ENCODE data around the gene KIAA1755. TPM values are rescaled to one million over a fixed set of nuclear protein-coding genes. Genes with fewer than 3 reads are reported as not detected.

The KIAA1755 gene
- polyA plus RNA-seq, 3 donors = 1.9 to 2.9 (median 2.3) TPM

DNA sequence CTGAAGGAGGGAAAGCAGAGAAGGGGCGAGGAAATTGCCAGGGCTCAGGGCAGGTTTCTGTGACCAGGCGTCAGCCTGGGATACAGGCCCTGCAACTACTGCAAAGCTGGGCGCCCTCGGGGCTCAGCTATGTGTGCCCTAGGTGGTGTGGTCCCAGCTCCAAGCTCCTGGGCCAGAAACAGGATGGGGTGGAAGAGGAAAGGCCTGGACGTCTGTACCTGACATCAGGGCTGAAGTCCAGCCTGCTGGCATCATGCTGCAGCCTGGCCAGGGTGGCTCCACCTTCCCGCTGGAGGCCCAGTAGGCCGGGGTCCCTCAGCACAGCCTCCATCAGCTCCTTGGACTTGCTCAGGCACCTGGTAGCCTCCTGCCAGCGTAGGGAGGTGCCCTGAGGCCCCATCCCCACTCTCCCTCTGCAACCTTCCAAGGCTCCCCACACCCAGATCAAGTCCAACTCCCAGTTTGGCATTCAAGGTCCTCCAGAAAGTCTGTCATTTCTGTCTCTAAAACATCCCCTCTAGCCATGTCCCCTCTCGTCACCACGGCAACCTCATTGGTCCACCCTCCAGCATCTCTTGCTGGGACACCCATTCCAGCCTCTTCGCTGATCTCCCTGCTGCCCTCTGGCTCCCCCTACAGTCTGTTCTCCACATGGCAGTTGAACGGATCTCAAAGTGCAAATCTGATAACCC, 38.2 kb downstream of the KIAA1755 start:
- DNase-seq (ENCODE audit: low read depth in 3 of 3, low spot score in 2 of 3) = no peak

DNA sequence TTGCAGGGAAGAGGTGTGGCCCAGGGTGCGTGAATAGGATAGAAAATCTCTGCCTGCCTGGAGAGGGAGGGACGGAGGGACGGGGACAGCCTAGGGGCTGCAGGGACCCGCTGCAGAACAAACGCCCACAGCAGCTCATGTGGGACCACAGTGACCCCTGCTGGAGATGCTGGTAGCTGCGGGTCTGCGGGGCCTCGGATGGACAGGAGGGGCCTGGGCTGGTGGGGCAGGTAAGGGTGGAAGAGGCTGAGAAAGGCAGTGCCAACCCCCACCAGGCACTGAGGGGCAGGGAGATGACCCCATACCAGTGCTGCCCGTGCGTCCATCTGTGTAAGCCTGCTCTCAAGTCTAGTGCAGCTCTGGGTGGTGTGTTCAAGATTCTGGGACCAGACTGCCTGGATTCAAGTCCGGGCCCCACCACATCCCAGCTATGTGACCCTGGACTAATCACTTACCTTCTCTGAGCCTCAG, 39.4 kb downstream of the KIAA1755 start:
- peak; percentile 43 to 62 (median 51) for DNase-seq (ENCODE audit: low read depth in 3 of 3, low spot score in 2 of 3)

DNA sequence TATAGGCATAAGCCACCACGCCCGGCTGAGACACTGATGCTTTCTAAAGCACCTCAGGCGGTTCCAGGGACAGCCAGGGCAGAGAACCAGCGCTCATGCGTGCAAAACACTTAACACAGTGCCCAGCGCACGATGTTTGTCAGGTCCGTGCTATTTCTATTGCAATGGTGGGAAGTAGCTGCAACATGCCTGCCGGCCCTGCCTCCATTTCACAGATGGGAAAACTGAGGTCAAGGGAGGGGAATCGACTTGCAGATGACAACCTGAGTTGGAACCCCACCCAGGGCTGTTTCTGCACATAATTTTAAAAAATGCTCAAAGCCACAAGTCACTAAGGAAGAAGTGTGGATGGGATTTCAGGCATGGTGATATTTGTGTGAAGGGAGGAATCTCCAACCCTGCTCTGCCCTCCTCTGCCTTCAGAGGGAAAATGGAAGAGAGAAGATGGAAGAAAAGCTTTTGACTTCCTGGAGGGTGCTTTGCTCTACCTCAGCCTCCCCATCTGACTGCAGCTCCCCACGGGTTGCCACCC, 39.9 kb downstream of the KIAA1755 start:
- DNase-seq (ENCODE audit: low read depth in 3 of 3, low spot score in 2 of 3) = no peak

DNA sequence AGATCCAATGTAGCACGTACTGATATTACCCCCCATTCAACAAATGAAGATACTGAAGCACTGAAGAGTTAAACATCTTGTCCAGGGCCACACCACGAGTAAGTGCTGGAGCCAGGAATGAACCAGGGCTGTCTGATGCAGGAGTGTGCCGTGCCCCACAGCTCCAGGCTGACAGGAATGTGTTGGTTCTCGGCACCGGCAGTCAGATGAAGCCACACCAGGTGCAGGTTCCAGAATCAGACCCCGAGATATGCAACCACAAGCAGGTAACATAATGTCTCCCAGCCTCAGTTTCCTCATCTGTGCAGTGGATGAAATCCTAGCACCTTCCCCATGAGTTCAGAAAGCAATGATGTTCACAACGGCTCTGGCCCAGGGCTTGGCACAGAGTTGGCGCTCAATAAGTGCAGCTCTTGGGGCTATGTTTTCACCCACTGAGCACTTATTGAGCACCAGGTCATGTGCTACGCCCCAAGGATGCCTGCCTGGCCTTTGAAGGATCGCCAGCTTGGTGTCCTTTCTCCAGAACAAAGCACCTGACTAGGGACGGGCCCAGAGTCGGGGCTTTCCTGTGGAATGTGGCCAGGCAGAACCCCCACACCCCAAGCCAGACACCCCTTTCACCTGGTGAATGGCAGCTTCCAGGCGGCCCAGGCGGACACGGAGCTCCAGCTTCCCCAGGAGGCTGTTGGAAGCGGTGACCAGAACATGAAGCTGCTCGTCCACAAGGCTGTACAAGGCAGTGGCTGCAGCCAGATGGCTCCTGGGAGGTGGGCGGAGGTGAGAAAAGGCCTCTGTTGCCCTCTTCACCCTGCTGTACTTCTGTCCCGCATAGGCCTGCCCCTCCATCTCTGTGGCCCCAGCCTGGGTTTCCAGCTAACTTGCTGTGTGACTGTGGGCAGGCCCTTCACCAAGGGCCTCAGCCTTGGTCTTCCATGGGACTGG, 41.3 kb downstream of the KIAA1755 start:
- DNase-seq (ENCODE audit: low read depth in 3 of 3, low spot score in 2 of 3) = no peak

DNA sequence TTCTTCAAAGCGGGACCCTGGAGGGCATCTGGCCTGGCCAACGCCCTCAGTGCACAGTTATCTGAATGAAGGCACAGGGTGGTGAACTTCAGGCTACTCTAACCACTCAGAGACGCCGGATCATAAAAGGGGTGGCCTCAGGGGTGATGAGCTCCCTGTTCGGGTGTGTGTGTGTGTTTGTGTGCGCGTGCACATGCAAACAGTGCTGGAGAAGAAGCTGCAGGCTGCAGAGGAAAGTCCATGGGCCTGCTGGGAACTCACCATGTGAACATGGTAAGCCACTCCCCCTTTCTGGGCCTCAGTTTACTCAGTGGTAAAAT, 42.0 kb downstream of the KIAA1755 start:
- no peak for DNase-seq (ENCODE audit: low read depth in 3 of 3, low spot score in 2 of 3)

DNA sequence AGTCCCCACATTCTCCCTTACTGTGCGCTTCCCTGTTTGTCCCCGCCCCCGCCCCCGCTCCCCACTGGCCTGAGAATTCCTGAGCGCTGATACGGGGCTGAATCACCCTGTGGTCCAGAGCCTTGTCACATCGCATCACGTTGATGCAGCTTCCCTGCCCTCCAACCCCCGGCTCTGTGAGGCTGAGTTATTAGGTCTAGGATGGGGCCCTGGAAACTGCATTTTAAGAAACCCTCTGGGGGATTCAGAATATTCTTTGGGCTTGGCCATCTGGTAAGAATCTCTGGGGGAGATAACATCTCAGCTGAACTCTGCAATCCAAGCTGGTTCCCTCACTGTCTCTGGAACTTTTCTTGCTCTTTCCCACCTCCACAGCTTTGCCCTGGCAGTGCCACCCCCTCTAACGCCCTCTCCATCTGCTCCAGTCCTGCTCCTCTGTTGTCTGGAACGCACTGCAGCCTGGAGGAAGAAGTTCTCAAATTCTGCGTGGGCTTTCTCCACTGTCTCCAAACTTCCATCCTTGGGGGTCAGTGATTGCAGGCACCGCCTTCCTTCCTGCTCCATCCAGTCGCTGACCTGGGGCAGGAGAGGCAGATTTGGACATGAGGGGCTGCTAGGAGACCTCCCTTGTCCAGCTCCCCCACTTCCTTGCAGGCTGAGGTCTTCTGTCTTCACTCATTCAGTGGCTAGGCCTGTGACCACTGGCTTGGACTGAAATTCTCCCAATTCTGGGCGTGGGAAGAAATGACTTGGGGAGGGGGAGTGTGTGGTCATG, 42.6 kb downstream of the KIAA1755 start:
- DNase-seq (ENCODE audit: low read depth in 3 of 3, low spot score in 2 of 3) = no peak

DNA sequence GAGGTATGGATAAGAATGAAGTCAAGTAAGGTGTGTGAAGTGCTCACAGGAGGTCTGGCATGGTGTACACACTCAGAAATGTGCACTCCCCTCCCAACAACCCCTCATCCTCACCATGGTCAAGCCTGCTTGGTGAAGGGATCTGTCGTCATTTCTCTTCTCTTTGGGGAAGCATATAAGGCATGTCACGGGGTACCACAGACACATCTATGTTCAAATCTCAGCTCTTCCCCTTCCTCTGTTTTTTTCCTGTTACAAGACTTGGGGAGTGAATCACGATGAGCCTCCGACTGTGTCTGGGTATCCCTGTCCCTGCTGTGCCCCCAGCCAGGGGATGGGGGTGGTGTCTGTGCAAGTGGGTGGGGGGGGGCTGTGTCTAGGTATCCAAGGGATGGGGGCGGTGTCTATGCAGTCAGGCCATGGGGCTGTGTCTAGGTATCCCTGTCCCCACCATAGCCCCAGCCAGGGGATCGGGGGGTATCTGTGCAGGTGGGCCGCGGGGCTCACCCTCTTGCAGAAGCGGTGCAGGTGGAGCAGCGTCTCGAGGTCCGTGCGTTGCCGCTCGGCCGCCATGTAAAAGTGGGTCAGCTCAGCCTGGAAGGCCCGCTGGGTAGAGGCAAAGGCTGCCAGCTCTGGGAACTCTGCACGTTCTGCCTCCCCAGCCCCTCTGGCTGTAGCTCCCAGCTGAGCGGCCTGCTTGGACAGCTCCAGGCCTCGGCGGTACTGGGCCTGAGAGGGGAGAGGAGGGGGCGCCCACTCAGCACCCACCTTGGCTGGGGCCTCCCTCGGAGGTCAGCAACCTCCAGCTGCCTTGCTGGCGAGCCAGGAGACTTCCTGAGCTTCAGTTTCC, 43.6 kb downstream of the KIAA1755 start:
- DNase-seq (ENCODE audit: low read depth in 3 of 3, low spot score in 2 of 3) = no peak

DNA sequence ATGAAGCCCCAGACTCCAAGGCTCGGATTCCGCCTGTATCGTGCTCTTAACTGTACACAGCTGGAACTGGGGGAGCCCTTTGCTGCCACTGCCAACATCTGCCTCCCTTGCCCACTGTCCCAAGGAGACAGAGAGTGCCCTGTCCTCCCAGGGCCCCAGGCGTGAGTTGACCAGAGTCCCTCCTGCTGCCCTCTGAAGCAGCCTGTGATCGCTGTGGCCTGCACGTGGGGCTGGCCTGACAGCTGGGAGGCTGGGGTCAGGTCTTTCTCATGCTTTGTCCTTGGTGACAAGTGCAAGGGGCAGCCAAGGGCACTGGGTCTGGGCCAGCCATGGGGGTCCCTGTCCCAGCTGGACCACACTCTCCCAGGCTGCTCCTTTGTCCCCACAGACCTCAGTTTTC, 44.3 kb downstream of the KIAA1755 start:
- no peak for DNase-seq (ENCODE audit: low read depth in 3 of 3, low spot score in 2 of 3)

DNA sequence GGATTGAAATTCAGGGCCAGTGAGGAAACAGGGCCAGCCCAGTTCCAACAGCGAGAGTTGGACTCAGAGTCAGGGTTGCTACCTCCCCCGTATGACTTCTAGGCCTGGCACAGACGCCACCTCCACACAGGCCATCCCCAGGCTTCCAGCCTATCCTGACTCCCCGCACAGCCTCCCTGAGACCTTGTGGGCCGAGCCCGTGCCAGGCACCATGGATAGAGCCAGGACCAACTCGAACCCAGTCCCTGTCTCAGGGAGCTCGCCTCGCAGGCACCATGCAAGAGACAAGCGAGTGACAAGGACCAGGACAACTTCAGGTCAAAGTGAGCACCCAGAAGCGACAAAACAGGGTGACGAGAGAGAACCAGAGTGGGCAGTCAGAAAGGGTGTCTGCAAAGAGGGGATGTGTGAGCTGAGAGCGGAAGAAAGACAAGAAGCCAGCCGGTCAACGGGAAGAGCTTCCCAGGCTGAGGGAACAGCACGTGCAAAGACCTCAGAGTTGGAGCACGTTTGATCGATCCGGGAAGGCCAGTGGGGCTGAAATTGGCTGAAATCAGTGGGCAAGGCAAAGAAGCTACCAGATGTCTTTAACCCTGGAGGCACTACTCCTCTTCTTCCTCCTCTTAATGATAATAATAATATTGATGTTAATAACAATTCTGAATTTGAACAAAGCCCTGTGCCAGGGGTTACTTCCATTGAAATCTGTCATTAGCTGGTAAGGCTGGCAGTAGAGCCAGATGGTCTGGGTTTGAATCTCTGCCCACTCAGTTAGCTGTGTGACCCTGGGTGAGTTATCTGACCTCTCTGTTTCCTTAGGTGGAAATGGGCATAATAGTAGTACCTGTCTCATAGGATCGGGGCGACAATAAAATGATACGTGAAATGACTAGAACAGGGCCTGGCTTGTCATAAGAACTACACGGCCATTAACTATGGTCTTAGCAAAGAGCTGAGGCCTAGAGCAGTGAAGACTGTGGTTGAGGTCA, 45.0 kb downstream of the KIAA1755 start:
- no peak for DNase-seq (ENCODE audit: low read depth in 3 of 3, low spot score in 2 of 3)

DNA sequence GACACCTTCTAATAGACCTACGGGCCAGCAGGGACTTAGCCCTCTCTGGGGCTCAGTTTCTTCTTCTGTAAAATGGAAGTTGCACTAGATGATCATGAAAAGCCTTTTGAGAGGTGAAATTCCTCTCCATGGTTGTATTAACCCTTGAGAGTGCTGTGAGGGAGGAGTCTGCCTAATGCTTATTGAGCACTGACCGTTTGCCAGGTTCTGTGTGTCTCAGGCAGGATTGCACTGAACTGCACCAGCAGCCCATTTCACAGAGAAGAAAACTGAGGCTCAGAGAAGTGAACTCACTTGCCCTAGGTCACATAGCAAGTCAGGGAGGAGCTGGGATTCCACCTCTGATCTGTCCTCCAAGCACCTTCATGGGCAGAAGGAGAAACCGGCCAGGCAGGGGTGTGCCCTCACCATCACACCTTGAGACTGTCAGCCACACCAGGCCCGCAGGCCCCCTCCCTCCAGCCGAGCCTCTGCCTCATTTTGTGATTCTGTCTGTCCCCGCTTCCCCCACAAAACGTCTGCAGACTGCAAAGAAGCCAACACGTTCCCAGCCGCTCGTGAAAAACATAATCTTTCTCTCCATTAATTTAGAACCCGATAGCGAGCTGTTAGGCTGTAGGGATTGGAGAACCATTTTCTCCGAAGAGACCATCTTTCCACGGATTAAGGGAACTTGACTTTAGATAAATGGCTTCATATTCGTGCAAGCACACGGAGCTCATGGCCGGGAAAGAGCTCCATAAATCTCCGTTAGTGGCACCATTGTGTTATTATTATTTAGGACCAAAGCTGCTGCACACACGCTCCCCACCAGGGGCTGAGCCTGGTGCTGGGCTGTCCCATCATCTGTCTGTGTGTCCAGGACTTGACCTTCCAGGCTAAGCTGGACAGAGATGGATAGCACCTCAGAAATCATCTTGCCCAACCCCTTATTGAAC, 46.0 kb downstream of the KIAA1755 start:
- no peak for DNase-seq (ENCODE audit: low read depth in 3 of 3, low spot score in 2 of 3)

DNA sequence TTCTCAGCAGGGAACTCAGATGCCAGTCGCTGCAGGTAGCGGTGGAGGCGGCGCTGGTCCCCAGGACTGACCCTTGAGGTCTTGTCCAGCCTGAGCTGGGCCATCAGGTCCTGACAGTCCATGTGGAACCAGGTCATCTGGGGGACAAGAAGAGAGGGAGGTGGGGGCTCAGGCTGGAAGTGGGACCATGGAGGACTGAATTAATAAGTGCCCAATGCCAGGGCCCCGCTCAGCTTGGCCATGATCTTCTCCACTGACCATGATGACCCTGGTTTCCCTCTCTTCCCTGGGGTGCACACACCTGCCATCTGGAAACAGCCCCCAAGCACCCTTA, 47.0 kb downstream of the KIAA1755 start:
- no peak for DNase-seq (ENCODE audit: low read depth in 3 of 3, low spot score in 2 of 3)

DNA sequence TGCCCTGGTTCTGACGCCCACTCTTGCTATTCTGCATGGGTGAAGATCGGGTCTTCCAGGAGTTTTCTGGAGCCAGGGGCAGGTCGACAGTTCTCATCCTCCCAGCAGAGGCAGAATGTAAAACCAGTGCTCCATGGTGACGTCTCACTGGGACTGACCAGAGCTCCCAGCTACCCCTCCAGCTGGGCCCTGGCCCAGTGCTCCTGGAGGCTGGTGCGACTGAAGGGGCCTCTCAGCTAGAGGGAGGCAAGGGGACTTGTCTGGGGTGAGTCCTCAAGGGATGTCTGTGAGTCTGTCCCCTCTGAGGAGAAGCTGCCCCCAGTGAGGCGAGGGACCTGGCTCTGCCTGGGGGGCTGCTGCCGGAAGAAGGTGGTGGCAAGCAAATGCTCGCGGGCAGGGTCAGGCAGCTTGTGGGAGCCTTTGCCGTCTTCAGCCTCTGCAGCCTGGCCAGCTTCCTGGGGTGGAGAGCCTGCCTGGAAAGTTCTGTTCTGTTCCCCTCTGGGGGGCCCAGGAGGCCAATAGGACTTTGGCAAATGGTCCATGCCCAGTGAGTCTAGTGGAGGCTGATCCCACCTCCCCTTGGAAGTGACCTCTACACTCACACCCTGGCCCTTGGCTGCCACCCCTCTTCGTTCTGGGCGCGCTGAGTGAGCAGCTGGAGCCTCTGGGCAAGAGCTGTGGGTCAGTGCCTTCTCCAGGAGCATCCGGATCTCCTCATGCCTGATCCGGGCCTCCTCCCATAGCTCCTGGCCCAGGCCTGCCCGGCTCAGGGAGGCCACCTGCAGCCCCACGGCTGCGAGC, 47.5 kb downstream of the KIAA1755 start:
- DNase-seq (ENCODE audit: low read depth in 3 of 3, low spot score in 2 of 3) = no peak

DNA sequence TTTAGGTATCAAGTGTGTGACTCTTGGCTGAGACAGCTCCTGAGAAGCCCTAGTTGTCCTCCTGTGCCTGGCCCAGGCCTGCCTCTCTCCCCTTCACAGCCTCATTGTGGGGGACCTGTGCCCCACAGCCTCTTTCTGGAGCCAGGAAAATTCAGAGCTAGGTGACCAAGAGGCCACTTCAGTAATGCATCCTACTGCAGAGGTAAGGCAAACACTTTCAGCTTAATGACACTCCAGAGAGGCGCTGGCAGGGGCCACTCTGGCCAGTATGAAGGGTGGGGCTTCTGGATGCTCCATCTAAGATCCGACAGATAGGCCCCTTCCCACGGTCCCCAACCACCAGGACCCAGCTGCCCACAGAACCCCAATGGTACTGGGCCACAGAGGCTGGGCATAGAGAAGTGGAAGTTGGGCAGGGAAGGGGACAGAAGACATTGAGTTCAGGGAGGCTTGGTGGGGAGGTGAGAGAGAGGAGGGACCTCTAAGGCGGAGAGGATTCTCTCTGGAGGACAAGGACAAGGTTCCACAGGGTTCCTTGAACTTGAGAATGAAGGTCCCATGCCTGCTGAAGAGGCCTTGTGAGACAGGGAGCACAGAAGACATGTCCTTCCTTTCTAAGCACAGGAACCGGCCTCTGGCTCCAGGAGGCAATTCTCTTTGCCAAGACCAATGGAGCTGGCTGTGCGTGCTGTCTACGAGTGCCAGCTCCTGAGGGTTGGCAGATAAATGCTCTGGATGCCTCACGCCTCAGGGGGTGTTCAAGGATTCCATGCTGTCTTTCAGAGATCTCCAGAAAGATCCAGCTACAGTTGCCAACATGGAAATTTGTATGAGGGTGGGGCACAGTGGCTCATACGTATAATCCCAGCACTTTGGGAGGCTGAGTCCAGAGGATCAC, 49.1 kb downstream of the KIAA1755 start:
- no peak for DNase-seq (ENCODE audit: low read depth in 3 of 3, low spot score in 2 of 3)

DNA sequence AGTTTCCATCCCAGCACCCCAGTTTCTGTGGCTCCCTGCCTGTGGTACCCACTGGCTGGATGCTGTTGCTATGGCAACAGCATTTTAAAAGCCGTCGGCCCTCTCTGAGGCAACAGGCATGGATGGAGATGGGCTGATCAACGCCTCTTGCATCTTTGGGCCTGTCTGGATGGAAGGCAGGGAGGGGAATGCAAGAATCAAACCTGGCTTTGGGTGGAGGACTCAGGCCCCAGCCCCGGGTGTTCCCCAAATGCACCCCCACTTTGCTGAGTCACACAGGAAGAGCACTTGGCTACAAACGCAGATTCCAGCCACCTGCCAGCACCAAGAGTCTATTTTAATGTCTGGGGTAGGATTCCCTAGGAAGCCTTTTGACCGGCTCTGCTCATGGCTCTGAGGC, 49.8 kb downstream of the KIAA1755 start:
- no peak for DNase-seq (ENCODE audit: low read depth in 3 of 3, low spot score in 2 of 3)

DNA sequence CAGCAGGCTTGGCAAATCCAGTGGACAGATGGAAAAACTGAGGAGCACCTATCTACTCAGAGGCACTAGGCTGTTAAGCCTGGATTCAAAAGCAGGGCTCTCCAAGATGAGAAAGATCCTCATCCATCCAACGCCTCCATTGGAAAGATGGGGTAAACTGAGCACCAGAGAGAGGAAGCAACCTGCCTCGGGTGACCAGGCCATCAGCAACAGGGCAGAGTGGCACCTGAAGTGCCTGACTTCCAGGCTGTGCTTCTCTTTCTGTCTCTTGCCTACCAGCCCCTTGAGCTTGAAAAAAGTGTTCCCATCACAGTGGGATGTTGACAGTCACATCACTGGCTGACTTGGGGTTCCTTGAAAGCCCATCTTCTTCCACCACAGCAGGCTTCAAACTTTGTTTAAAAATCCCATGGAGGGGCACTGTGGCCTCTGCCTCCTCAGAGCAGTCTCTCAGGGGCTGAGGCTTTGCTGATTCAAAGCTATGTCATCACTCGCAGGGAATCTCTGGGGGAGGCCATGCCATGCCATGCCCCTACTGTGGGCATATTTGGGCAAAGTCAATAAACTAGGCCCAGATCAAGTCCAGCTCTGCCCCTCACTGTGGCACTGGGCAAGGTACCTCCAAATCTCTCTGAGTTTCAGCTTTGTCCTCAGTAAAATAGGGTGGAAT, 50.7 kb downstream of the KIAA1755 start:
- no peak for DNase-seq (ENCODE audit: low read depth in 3 of 3, low spot score in 2 of 3)

All from right renal cortex interstitium (tissue), 3 donors.